ENCODE results near the gene CYP19A1. TPM values are rescaled to one million over a fixed set of nuclear protein-coding genes. Genes with fewer than 3 reads are reported as not detected.

CYP19A1 gene
- total RNA-seq, 1 donor from 2014 or later, result 0.07 TPM

GRCh38 chr15:51185213-51186159 lies 152.9 kb downstream of the CYP19A1 start:
- no peak overlapping the region for H3K27ac Mint-ChIP-seq
- DNase-seq (no peak), ATAC-seq (ENCODE audit: low read depth) (no peak)
- H3K4me1 Mint-ChIP-seq, result no peaks in the 10 kb centered on the region
- ChIA-PET CTCF (no interaction called here), POLR2A (no interaction called here)
- H3K9me3 Mint-ChIP-seq, result no peaks in the 10 kb centered on the region
- no peak overlapping the region for H3K4me3 Mint-ChIP-seq
- TF ChIP-seq, protein P1, sequence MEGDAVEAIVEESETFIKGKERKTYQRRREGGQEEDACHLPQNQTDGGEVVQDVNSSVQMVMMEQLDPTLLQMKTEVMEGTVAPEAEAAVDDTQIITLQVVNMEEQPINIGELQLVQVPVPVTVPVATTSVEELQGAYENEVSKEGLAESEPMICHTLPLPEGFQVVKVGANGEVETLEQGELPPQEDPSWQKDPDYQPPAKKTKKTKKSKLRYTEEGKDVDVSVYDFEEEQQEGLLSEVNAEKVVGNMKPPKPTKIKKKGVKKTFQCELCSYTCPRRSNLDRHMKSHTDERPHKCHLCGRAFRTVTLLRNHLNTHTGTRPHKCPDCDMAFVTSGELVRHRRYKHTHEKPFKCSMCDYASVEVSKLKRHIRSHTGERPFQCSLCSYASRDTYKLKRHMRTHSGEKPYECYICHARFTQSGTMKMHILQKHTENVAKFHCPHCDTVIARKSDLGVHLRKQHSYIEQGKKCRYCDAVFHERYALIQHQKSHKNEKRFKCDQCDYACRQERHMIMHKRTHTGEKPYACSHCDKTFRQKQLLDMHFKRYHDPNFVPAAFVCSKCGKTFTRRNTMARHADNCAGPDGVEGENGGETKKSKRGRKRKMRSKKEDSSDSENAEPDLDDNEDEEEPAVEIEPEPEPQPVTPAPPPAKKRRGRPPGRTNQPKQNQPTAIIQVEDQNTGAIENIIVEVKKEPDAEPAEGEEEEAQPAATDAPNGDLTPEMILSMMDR (IDR thresholded peaks at IDR 0.05), result no peak
- peaks cover 23% of the 10 kb centered on the region for H3K27me3 Mint-ChIP-seq
- intact Hi-C loops (cut with micrococcal nuclease), result no loop called here
- H3K36me3 Mint-ChIP-seq (ENCODE audit: low read depth), result no peaks in the 10 kb centered on the region

DNA sequence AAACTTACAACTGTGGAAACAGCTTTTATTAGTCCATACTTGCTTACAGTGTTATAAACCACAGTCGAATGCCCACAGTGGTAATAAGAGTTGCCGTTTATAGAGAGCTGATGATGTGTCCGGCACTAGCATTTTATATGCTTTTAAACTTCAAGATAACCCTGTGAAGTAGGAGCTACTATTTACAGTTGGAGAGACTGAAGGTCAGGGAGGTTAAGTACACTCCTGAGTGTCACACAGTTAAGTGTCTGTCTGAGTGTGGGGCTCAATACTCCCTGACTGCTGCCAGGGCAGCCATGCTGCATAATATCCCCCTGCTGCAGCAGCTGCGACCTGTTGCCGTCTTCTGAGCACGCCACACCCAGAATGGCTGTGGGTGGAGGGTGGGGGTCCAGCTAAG lies 153.8 kb downstream of the CYP19A1 start:
- CTCF ChIA-PET, result no interaction called here
- H3K4me3 Mint-ChIP-seq, result no peak overlapping the region
- POLR2A ChIA-PET, result no interaction called here
- TF ChIP-seq, protein P1 (IDR thresholded peaks at IDR 0.05), result no peak
- intact Hi-C loops (cut with micrococcal nuclease), result no loop called here
- no peaks in the 10 kb centered on the region for H3K9me3 Mint-ChIP-seq
- no peak overlapping the region for H3K27ac Mint-ChIP-seq
- DNase-seq, result no peak
- peaks cover 20% of the 10 kb centered on the region for H3K27me3 Mint-ChIP-seq
- no peak for ATAC-seq (ENCODE audit: low read depth)
- no peaks in the 10 kb centered on the region for H3K4me1 Mint-ChIP-seq
- no peaks in the 10 kb centered on the region for H3K36me3 Mint-ChIP-seq (ENCODE audit: low read depth)

GRCh38 chr15:51183076-51183475 lies 155.3 kb downstream of the CYP19A1 start:
- no peaks in the 10 kb centered on the region for H3K4me1 Mint-ChIP-seq
- DNase-seq (no peak), ATAC-seq (ENCODE audit: low read depth) (no peak)
- H3K27me3 Mint-ChIP-seq, result peaks cover 16% of the 10 kb centered on the region
- no peaks in the 10 kb centered on the region for H3K9me3 Mint-ChIP-seq
- H3K36me3 Mint-ChIP-seq (ENCODE audit: low read depth), result no peaks in the 10 kb centered on the region
- TF ChIP-seq, protein P1 (IDR thresholded peaks at IDR 0.05), result no peak
- intact Hi-C loops (cut with micrococcal nuclease), result no loop called here
- H3K4me3 Mint-ChIP-seq, result no peak overlapping the region
- POLR2A ChIA-PET, result no interaction called here
- H3K27ac Mint-ChIP-seq, result no peak overlapping the region
- CTCF ChIA-PET, result interaction anchor here (1.1 to 3.3 kb wide), 2 partner anchors 10 to 20 kb away, joined by 3 to 11 read pairs; no protein-coding TSS in a partner anchor

- peaks cover 15% of the 10 kb centered on the region for H3K27me3 Mint-ChIP-seq
- no peak overlapping the region for H3K27ac Mint-ChIP-seq
- ChIA-PET POLR2A (no interaction called here), CTCF (interaction anchor here (3.3 kb wide), 1 partner anchor 11 kb away, joined by 11 read pairs; no protein-coding TSS in a partner anchor)
- ATAC-seq (ENCODE audit: low read depth) (no peak), DNase-seq (no peak)
- intact Hi-C loops (cut with micrococcal nuclease), result no loop called here
- no peaks in the 10 kb centered on the region for H3K9me3 Mint-ChIP-seq
- no peak overlapping the region for H3K4me3 Mint-ChIP-seq
- TF ChIP-seq, protein P1 (IDR thresholded peaks at IDR 0.05), result no peak
- no peaks in the 10 kb centered on the region for H3K4me1 Mint-ChIP-seq
- no peaks in the 10 kb centered on the region for H3K36me3 Mint-ChIP-seq (ENCODE audit: low read depth)
Observed at GRCh38 chr15:51181905-51182304, 156.5 kb downstream of the CYP19A1 start.

DNA sequence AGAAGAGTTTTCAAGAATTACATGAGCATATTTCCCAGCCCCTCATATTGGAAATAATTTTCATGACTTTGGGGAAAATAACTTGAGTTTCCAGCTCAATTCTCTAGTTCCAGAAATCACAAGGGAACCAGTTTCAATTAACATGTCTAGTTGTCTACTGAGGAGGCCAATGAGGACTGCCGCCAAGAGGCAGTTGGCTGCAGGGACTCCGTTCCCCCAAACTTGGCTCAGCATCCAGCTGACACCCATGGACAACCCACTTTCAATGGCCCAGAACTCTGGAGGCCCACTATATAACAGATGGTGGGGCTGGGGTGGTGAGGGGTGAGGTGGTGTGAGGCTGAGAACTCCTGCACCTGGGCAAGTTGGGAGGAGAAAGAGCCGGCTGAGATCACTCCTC lies 157.2 kb downstream of the CYP19A1 start:
- peaks cover 12% of the 10 kb centered on the region for H3K27me3 Mint-ChIP-seq
- TF ChIP-seq, protein P1 (IDR thresholded peaks at IDR 0.05), result no peak
- intact Hi-C loops (cut with micrococcal nuclease), result no loop called here
- H3K4me1 Mint-ChIP-seq, result no peaks in the 10 kb centered on the region
- CTCF ChIA-PET, result interaction anchor here (3.3 kb wide), 1 partner anchor 12 kb away, joined by 11 read pairs; no protein-coding TSS in a partner anchor
- H3K27ac Mint-ChIP-seq, result no peak overlapping the region
- no peak overlapping the region for H3K4me3 Mint-ChIP-seq
- no peaks in the 10 kb centered on the region for H3K36me3 Mint-ChIP-seq (ENCODE audit: low read depth)
- POLR2A ChIA-PET, result no interaction called here
- DNase-seq (no peak), ATAC-seq (ENCODE audit: low read depth) (no peak)
- H3K9me3 Mint-ChIP-seq, result no peaks in the 10 kb centered on the region

Data from activated B cell treated with CpG ODN at 0.5 μM for 24 hours (primary cell).